Keratinocyte (primary cell): ENCODE measurements around the gene ERVH48-1. TPM values are rescaled to one million over a fixed set of nuclear protein-coding genes. Genes with fewer than 3 reads are reported as not detected.
A peak's percentile ranks its signal among the peaks of the same experiment; 100 is the strongest.

Experiments
- DNase-seq: peaks from one replicate; pipeline ENCODE4 v3.0.0-alpha.2; 2011; ENCODE audit warnings: low read depth, missing footprints, low spot score
- FAIRE-seq: peaks from 2 replicates; lab custom pipeline; 2011; peaks lifted over from hg19 to GRCh38; lab: Jason Lieb, UNC
- H2AFZ ChIP-seq: 2 replicates; pipeline ENCODE4 v1.6.0; 2012; ENCODE audit warnings: low read length, control low read depth, inconsistent platforms; ENCODE audit not compliant: control insufficient read depth
- H3K27ac ChIP-seq: 2 replicates; pipeline ENCODE4 v1.5.1; 2011; ENCODE audit warnings: low read length; ENCODE audit not compliant: control insufficient read depth, insufficient read depth
- H3K27me3 ChIP-seq: 3 replicates; pipeline ENCODE4 v1.6.0; 2011; ENCODE audit warnings: low read length; ENCODE audit not compliant: control insufficient read depth, insufficient read depth; ENCODE audit errors: extremely low read depth
- H3K36me3 ChIP-seq, 2 experiments: 2 replicates in 1 of 2; 3 replicates in 1 of 2; pipeline ENCODE4 v1.5.1; 2011; ENCODE audit warnings: low read length in 2 of 2, mild to moderate bottlenecking in 1 of 2; ENCODE audit not compliant: control insufficient read depth in 2 of 2, insufficient read depth in 2 of 2; ENCODE audit errors: extremely low read depth in 1 of 2
- H3K4me1 ChIP-seq: 3 replicates; pipeline ENCODE4 v1.5.1; 2011; ENCODE audit warnings: low read length; ENCODE audit not compliant: control insufficient read depth, insufficient read depth; ENCODE audit errors: extremely low read depth
- H3K4me2 ChIP-seq: 3 replicates; pipeline ENCODE4 v1.6.0; 2011; ENCODE audit warnings: low read depth, low read length; ENCODE audit not compliant: control insufficient read depth, insufficient read depth; ENCODE audit errors: extremely low read depth
- H3K4me3 ChIP-seq, 3 experiments: fragments of 200-600 bp in 1 of 3; sonication (generic) in 1 of 3; 2 replicates in 2 of 3; 3 replicates in 1 of 3; pipeline ENCODE4 v1.5.1; 2011 to 2016; ENCODE audit warnings: low read length in 3 of 3, mild to moderate bottlenecking in 3 of 3, control low read depth in 2 of 3, inconsistent platforms in 1 of 3, low read depth in 1 of 3, mixed read lengths in 1 of 3, mixed run types in 1 of 3, moderate library complexity in 1 of 3; ENCODE audit not compliant: control insufficient read depth in 2 of 3, insufficient read depth in 2 of 3; ENCODE audit errors: extremely low read depth in 1 of 3
- H3K79me2 ChIP-seq: 2 replicates; pipeline ENCODE4 v1.6.0; 2012; ENCODE audit warnings: low read length; ENCODE audit not compliant: control insufficient read depth, insufficient read depth
- H3K9ac ChIP-seq: 3 replicates; pipeline ENCODE4 v1.6.0; 2011; ENCODE audit warnings: low read length; ENCODE audit not compliant: control insufficient read depth, insufficient read depth; ENCODE audit errors: extremely low read depth
- H3K9me1 ChIP-seq: 3 replicates; pipeline ENCODE4 v1.6.0; 2011; ENCODE audit warnings: low read length; ENCODE audit not compliant: control insufficient read depth, insufficient read depth; ENCODE audit errors: extremely low read depth
- H3K9me3 ChIP-seq: 2 replicates; pipeline ENCODE4 v1.5.1; 2012; ENCODE audit warnings: low read depth, low read length; ENCODE audit not compliant: control insufficient read depth
- H4K20me1 ChIP-seq: 3 replicates; pipeline ENCODE4 v1.6.0; 2011; ENCODE audit warnings: low read length; ENCODE audit not compliant: control insufficient read depth, insufficient read depth; ENCODE audit errors: extremely low read depth
- EZH2 ChIP-seq: IDR thresholded peaks from one replicate; pipeline ENCODE4 v1.6.1; 2012; ENCODE audit warnings: inconsistent platforms, mild to moderate bottlenecking, low read length, moderate library complexity
- dilution Hi-C: fragments of 300-500 bp; cut with MboI; formaldehyde crosslinking; loops from one replicate; pipeline ENCODE4 v1.7.0; 2020; ENCODE audit warnings: low sequenced_read_pairs; ENCODE audit not compliant: extremely low pct_ligation_motif_present
- polyA plus RNA-seq, 5 experiments: library from polyadenylated mRNA; depleted of rRNA in 3 of 5; stranded (reverse) in 3 of 5; stranded (forward) in 1 of 5; unstranded in 1 of 5; fragments of >200 nt; gene quantifications; 1 replicate in 1 of 5; 2 replicates in 3 of 5; 3 replicates in 1 of 5; pipeline versions ENCODE4 v1.2.1 to v1.2.3, GENCODE V29; 2011 to 2012; ENCODE audit warnings: missing spikeins in 2 of 5, low read depth in 1 of 5, low replicate concordance in 1 of 5
- TF ChIP-seq, protein P1 (sequence below), 3 experiments: IDR thresholded peaks in 1 of 3; conservative IDR thresholded peaks in 1 of 3; optimal IDR thresholded peaks in 1 of 3; 2 replicates in 2 of 3; 3 replicates in 1 of 3; pipeline versions ENCODE3 to v1.5.1; 2011; ENCODE audit warnings: low read length in 3 of 3, mild to moderate bottlenecking in 3 of 3, moderate library complexity in 2 of 3, control low read depth in 1 of 3, inconsistent platforms in 1 of 3; ENCODE audit not compliant: insufficient read depth in 2 of 3; ENCODE audit errors: extremely low read depth in 1 of 3

The ERVH48-1 gene
- polyA plus RNA-seq, 1 donor (not counting 4 experiments of a cell fraction or from before 2014, with no cell fraction given), result 0.03 TPM

DNA sequence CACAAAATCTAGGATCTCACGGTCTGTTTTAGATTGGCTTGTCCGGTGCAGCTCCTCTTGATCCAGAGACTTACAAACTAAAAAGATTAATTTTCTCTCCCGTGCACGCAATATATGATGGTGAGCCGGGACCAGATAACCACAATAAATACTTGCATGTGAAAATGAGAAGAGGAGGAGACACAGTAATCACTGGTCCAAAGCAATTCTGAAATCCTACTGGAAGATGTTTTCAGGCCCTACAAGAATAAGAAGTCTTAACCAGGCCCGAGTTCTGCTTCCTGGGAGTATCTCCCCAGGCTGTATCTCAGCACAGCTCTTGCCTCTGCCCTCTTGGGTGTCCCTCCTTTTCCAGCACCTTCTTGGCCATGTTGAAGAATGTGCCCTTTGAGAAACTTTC, 45.1 kb downstream of the ERVH48-1 start:
- no peaks in the 10 kb centered on the region for H3K9me3 ChIP-seq
- no peak for DNase-seq
- H3K27me3 ChIP-seq, result no peaks in the 10 kb centered on the region
- peak overlapping the region; percentile 89 to 96 (median 95) for H3K4me3 ChIP-seq
- peaks cover 2% of the 10 kb centered on the region for H3K9me1 ChIP-seq
- H3K79me2 ChIP-seq, result peaks cover 47% of the 10 kb centered on the region
- TF ChIP-seq, protein P1, sequence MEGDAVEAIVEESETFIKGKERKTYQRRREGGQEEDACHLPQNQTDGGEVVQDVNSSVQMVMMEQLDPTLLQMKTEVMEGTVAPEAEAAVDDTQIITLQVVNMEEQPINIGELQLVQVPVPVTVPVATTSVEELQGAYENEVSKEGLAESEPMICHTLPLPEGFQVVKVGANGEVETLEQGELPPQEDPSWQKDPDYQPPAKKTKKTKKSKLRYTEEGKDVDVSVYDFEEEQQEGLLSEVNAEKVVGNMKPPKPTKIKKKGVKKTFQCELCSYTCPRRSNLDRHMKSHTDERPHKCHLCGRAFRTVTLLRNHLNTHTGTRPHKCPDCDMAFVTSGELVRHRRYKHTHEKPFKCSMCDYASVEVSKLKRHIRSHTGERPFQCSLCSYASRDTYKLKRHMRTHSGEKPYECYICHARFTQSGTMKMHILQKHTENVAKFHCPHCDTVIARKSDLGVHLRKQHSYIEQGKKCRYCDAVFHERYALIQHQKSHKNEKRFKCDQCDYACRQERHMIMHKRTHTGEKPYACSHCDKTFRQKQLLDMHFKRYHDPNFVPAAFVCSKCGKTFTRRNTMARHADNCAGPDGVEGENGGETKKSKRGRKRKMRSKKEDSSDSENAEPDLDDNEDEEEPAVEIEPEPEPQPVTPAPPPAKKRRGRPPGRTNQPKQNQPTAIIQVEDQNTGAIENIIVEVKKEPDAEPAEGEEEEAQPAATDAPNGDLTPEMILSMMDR (optimal IDR thresholded peaks at IDR 0.05 in 1 of 3, IDR thresholded peaks at IDR 0.05 in 1 of 3, conservative IDR thresholded peaks at IDR 0.05 in 1 of 3; ENCODE audit: extremely low read depth in 1 of 3, insufficient read depth in 2 of 3, low read length in 3 of 3), result no peak
- peak overlapping the region; percentile 96 for H3K9ac ChIP-seq
- H3K4me2 ChIP-seq, result peak overlapping the region; percentile 98
- dilution Hi-C loops, result no loop called here
- H3K4me1 ChIP-seq, result peaks cover 5% of the 10 kb centered on the region
- peak overlapping the region; percentile 86 for H3K27ac ChIP-seq
- H2AFZ ChIP-seq, result no peak overlapping the region
- H4K20me1 ChIP-seq, result no peaks in the 10 kb centered on the region
- no peak for FAIRE-seq
- peaks cover 4 to 5% of the 10 kb centered on the region in 2 experiments for H3K36me3 ChIP-seq

DNA sequence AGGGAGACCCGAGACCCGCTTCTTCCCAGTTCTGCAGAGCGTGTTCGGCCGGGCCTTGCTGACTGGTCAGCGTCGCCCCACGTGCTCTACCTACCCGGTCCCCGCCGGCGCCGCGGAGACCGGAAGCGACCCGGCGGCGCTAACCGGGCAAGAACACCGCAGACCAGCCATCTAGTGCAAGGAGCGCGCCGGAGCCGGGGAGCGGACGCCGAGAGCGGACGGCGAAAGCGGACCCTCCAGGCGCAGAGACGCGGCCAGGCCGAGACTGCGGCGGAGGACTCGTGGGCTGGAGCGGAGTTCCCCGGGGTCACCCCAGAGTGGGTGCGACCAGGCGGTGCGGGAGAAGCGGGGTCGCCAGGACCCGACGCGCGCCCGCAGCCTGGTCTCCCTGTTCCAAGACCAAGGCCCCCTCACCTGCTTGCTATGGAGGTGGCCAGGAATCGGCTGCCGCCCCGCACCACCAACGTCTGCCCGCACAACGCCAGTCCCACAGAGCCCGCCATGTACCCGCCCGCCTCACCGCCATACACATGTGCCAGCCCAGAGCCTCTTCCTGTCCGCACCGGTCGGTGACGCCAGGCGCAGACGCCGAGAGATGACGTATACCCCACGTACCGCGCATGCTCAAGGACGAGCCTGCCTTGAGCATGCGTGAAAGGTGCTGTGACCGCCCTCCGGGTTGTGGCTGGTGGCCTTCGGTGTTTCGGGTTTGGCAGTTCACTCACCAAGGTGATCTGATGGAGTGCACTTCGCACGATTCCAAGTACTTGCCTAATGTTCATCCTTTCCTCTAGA, 46.2 kb downstream of the ERVH48-1 start, which contains the start of gene WDR4:
TSS of gene WDR4 (minus strand) at position 547 of the 795 bp plus-strand sequence. CDS start at position 503, 44 bp downstream.
- Histone ChIP-seq H2AFZ (peak within 1 kb of the TSS; percentile 90), H3K27me3 (no peaks in the 10 kb centered on the region), H4K20me1 (no peaks in the 10 kb centered on the region), H3K4me2 (peak within 1 kb of the TSS; percentile 98), H3K9me3 (no peaks in the 10 kb centered on the region), H3K9ac (peak within 1 kb of the TSS; percentile 96), H3K4me3 (peak within 1 kb of the TSS; percentile 89 to 96 (median 95)), H3K79me2 (peaks cover 50% of the 10 kb centered on the region), H3K36me3 (peaks cover 4 to 6% of the 10 kb centered on the region in 2 experiments), H3K9me1 (peaks cover 2% of the 10 kb centered on the region), H3K27ac (peak within 1 kb of the TSS; percentile 86), H3K4me1 (peaks cover 5% of the 10 kb centered on the region)
- FAIRE-seq (peak; percentile 59), DNase-seq (peak; percentile 96)
- TF ChIP-seq, protein P1 (optimal IDR thresholded peaks at IDR 0.05 in 1 of 3, IDR thresholded peaks at IDR 0.05 in 1 of 3, conservative IDR thresholded peaks at IDR 0.05 in 1 of 3; ENCODE audit: extremely low read depth in 1 of 3, insufficient read depth in 2 of 3, low read length in 3 of 3), result no peak
- TF ChIP-seq EZH2, result no peak
- dilution Hi-C loops, result no loop called here
